GM12874 (cell line): ENCODE measurements around the gene COL12A1.

Source experiments
- CTCF ChIP-seq: IDR thresholded peaks from 2 replicates; pipeline ENCODE4 v1.5.1; 2011; ENCODE audit warnings: low read depth, mild to moderate bottlenecking, control low read depth, low read length, moderate library complexity; ENCODE audit not compliant: insufficient read depth

Gene COL12A1

GRCh38 chr6:75211920-75212590, 6.2 kb upstream of the COL12A1 start:
- no peak for TF ChIP-seq CTCF

- TF ChIP-seq CTCF = peak; percentile 49
Measured at GRCh38 chr6:75210885-75211739, 5.3 kb upstream of the COL12A1 start.

- no peak for TF ChIP-seq CTCF
Measured at GRCh38 chr6:75209184-75209723, 3.4 kb upstream of the COL12A1 start.

- TF ChIP-seq CTCF = peak; percentile 72
Measured at GRCh38 chr6:75208298-75209183, 2.7 kb upstream of the COL12A1 start.

- no peak for TF ChIP-seq CTCF
Measured at GRCh38 chr6:75206576-75207342, 906 bp upstream of the COL12A1 start.

- TF ChIP-seq CTCF = no peak
Measured at GRCh38 chr6:75204959-75205775, 686 bp downstream of the COL12A1 start.
